Measurements from ENCODE around the gene OPCML.

The OPCML gene

DNA sequence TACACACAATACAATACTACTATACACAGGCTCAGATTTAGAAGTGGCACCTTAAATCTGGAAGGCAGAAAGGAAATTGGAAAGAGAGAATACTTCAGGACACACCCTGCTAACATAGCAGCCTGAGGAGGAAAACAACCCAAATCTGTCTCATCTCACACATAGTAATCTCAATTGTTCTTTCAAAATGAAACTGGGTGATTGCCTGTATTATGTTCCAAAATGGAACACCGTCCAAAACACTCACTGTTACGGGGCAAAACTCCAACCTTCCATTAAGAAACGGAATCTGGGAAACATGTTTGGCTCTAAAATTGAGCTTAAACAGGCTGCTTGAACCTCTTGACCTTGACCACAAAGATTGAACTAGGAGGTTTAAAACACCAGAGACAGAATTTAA, 572.6 kb downstream of the OPCML start:
- Histone ChIP-seq H3K27ac (ENCODE audit: low read depth, low read length) (no peak overlapping the region), H3K9me2 (replicated peaks; ENCODE audit: control insufficient read depth, low read length) (no peaks in the 10 kb centered on the region), H4K20me1 (ENCODE audit: control insufficient read depth, insufficient read depth, low read depth, low read length) (no peaks in the 10 kb centered on the region), H3K9me3 (ENCODE audit: control insufficient read depth, insufficient read depth, low read length) (no peaks in the 10 kb centered on the region), H3K4me1 (ENCODE audit: control insufficient read depth, low read length) (no peaks in the 10 kb centered on the region), H3K27me3 (ENCODE audit: control insufficient read depth, low read length) (no peaks in the 10 kb centered on the region), H3K4me2 (ENCODE audit: low read length) (no peak overlapping the region), H3K4me3 (ENCODE audit: low read length) (no peak overlapping the region), H3K36me3 (ENCODE audit: control insufficient read depth, low read length) (no peaks in the 10 kb centered on the region), H3F3A (ENCODE audit: control insufficient read depth, insufficient read depth) (no peaks in the 10 kb centered on the region), H3K79me2 (ENCODE audit: control insufficient read depth, low read length) (no peaks in the 10 kb centered on the region)
- no peak for TF ChIP-seq EZH2phosphoT487 (IDR thresholded peaks at IDR 0.05; ENCODE audit: borderline replicate concordance, low read length)

DNA sequence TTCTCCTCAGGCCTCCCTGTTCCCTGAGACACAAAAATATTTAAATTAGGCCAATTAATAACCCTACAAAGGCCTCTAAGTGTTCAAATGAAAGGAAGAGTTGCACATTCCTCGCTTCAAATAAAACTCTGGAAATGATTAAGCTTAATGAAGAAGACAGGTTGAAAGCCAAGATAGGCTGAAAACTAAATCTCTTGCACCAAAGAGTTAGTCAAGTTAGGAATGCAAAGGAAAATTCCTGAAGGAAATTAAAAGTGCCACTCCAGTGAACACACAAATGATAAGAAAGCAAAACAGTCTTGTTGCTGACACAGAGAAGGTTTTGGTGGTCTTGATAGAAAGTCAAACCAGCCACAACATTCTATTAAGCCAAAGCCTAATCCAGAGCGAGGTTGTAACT, 574.4 kb downstream of the OPCML start:
- no peaks in the 10 kb centered on the region for H3K36me3 ChIP-seq (ENCODE audit: control insufficient read depth, low read length)
- no peak overlapping the region for H3K4me2 ChIP-seq (ENCODE audit: low read length)
- H3F3A ChIP-seq (ENCODE audit: control insufficient read depth, insufficient read depth) = no peaks in the 10 kb centered on the region
- TF ChIP-seq, protein P1, sequence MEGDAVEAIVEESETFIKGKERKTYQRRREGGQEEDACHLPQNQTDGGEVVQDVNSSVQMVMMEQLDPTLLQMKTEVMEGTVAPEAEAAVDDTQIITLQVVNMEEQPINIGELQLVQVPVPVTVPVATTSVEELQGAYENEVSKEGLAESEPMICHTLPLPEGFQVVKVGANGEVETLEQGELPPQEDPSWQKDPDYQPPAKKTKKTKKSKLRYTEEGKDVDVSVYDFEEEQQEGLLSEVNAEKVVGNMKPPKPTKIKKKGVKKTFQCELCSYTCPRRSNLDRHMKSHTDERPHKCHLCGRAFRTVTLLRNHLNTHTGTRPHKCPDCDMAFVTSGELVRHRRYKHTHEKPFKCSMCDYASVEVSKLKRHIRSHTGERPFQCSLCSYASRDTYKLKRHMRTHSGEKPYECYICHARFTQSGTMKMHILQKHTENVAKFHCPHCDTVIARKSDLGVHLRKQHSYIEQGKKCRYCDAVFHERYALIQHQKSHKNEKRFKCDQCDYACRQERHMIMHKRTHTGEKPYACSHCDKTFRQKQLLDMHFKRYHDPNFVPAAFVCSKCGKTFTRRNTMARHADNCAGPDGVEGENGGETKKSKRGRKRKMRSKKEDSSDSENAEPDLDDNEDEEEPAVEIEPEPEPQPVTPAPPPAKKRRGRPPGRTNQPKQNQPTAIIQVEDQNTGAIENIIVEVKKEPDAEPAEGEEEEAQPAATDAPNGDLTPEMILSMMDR (IDR thresholded peaks at IDR 0.05; ENCODE audit: low read depth, low read length, poor library complexity, severe bottlenecking) = no peak
- TF ChIP-seq EZH2phosphoT487 (IDR thresholded peaks at IDR 0.05; ENCODE audit: borderline replicate concordance, low read length) = no peak
- H3K4me1 ChIP-seq (ENCODE audit: control insufficient read depth, low read length) = no peaks in the 10 kb centered on the region
- no peaks in the 10 kb centered on the region for H3K79me2 ChIP-seq (ENCODE audit: control insufficient read depth, low read length)
- H3K4me3 ChIP-seq (ENCODE audit: low read length) = no peak overlapping the region
- H3K9me2 ChIP-seq (replicated peaks; ENCODE audit: control insufficient read depth, low read length) = no peaks in the 10 kb centered on the region
- no peaks in the 10 kb centered on the region for H4K20me1 ChIP-seq (ENCODE audit: control insufficient read depth, insufficient read depth, low read depth, low read length)
- H3K9me3 ChIP-seq (ENCODE audit: control insufficient read depth, insufficient read depth, low read length) = no peaks in the 10 kb centered on the region
- H3K27me3 ChIP-seq (ENCODE audit: control insufficient read depth, low read length) = no peaks in the 10 kb centered on the region
- H3K27ac ChIP-seq (ENCODE audit: low read depth, low read length) = no peak overlapping the region

DNA sequence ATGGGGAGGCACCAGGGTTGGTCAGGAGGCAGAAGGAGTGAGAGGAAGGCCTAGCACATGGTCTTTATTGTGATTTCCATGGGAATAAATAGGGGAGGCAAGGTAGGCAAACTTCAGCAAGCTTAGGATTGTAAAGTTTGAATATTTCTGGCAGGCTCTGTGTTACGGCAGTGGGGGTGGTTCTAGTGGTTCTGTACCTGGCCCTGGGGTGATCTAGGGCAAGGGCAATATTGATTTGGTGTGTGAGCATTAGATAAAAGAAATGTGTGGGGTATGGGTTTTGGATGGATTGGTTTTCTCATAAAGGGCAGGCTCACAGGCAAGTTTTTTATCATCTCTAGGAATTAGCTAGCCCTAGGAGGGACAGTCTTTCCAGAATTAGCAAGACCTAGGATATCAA, 584.0 kb downstream of the OPCML start:
- H3K4me3 ChIP-seq (ENCODE audit: low read length) = no peak overlapping the region
- no peaks in the 10 kb centered on the region for H3K36me3 ChIP-seq (ENCODE audit: control insufficient read depth, low read length)
- no peak for TF ChIP-seq EZH2phosphoT487 (IDR thresholded peaks at IDR 0.05; ENCODE audit: borderline replicate concordance, low read length)
- TF ChIP-seq, protein P1 (IDR thresholded peaks at IDR 0.05; ENCODE audit: low read depth, low read length, poor library complexity, severe bottlenecking) = no peak
- no peaks in the 10 kb centered on the region for H3K4me1 ChIP-seq (ENCODE audit: control insufficient read depth, low read length)
- no peaks in the 10 kb centered on the region for H3F3A ChIP-seq (ENCODE audit: control insufficient read depth, insufficient read depth)
- no peaks in the 10 kb centered on the region for H3K79me2 ChIP-seq (ENCODE audit: control insufficient read depth, low read length)
- H4K20me1 ChIP-seq (ENCODE audit: control insufficient read depth, insufficient read depth, low read depth, low read length) = no peaks in the 10 kb centered on the region
- no peaks in the 10 kb centered on the region for H3K27me3 ChIP-seq (ENCODE audit: control insufficient read depth, low read length)
- H3K27ac ChIP-seq (ENCODE audit: low read depth, low read length) = no peak overlapping the region
- no peaks in the 10 kb centered on the region for H3K9me2 ChIP-seq (replicated peaks; ENCODE audit: control insufficient read depth, low read length)
- no peaks in the 10 kb centered on the region for H3K9me3 ChIP-seq (ENCODE audit: control insufficient read depth, insufficient read depth, low read length)
- H3K4me2 ChIP-seq (ENCODE audit: low read length) = no peak overlapping the region

DNA sequence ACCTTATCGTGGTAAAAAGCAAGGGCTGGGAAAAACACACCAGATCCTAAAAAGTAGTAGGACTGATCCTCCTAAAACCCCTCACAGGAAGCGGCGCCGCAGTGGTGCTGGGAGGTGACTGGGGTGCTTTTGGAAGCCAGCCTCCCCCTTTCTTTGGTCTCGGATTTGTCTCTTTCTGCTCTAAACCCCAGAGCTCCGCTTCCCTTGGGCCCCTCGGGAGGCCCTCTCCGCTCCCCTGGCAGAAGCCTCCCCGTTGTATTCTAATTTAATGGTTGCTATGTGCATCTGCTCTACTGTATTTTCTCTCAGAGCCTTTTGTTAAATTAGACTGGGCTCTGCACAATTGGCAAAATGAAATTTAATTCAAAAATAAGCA, 587.7 kb downstream of the OPCML start:
- no peak for TF ChIP-seq EZH2phosphoT487 (IDR thresholded peaks at IDR 0.05; ENCODE audit: borderline replicate concordance, low read length)
- Histone ChIP-seq H3K79me2 (ENCODE audit: control insufficient read depth, low read length) (no peaks in the 10 kb centered on the region), H3K9me3 (ENCODE audit: control insufficient read depth, insufficient read depth, low read length) (no peaks in the 10 kb centered on the region), H3K4me3 (ENCODE audit: low read length) (no peak overlapping the region), H3K4me2 (ENCODE audit: low read length) (no peak overlapping the region), H4K20me1 (ENCODE audit: control insufficient read depth, insufficient read depth, low read depth, low read length) (no peaks in the 10 kb centered on the region), H3K4me1 (ENCODE audit: control insufficient read depth, low read length) (no peaks in the 10 kb centered on the region), H3K36me3 (ENCODE audit: control insufficient read depth, low read length) (no peaks in the 10 kb centered on the region), H3K27me3 (ENCODE audit: control insufficient read depth, low read length) (no peaks in the 10 kb centered on the region), H3F3A (ENCODE audit: control insufficient read depth, insufficient read depth) (no peaks in the 10 kb centered on the region), H3K27ac (ENCODE audit: low read depth, low read length) (no peak overlapping the region), H3K9me2 (replicated peaks; ENCODE audit: control insufficient read depth, low read length) (no peaks in the 10 kb centered on the region)

Data from DOHH2 (cell line).